GM12878 (cell line): ENCODE results near the gene PRRC1. TPM values are rescaled to one million over a fixed set of nuclear protein-coding genes. Genes with fewer than 3 reads are reported as not detected.

Experiments used
- ATAC-seq: fragments of 200-7000 bp; cut with Tn5 transposase; 3 replicates; pipeline ENCODE4 v1.9.1; 2020; ENCODE audit warnings: mild to moderate bottlenecking, moderate library complexity
- BruUV-seq: library from RNA; stranded (reverse); fragments of 400-500 nt; replicated peaks from 2 replicates; lab custom pipeline; 2021; lab: Mats Ljungman, UMichigan
- CTCF ChIA-PET: fragments of 300-600 bp; sonication (Branson Sonifier 250); formaldehyde crosslinking; extraction: SDS; loops from one replicate; lab custom pipeline; 2021; ENCODE audit warnings: inconsistent platforms; lab: Yijun Ruan, JAX
- POLR2A ChIA-PET: fragments of 350-600 bp; formaldehyde crosslinking; extraction: SDS; loops from one replicate; lab custom pipeline; 2021; ENCODE audit warnings: inconsistent platforms; lab: Charles Lee
- RAD21 ChIA-PET: fragments of 300-600 bp; sonication (Branson Sonifier 250); formaldehyde crosslinking; loops from one replicate; lab custom pipeline; 2023; ENCODE audit warnings: antibody characterized with exemption; ENCODE audit not compliant: unreplicated experiment; lab: Charles Lee
- SMC1A ChIA-PET: fragments of 300-600 bp; sonication (Branson Sonifier 250); formaldehyde crosslinking; loops from one replicate; lab custom pipeline; 2023; ENCODE audit not compliant: unreplicated experiment, uncharacterized antibody; lab: Charles Lee
- DNase-seq: peaks from one replicate; pipeline ENCODE4 v3.0.0-alpha.2; 2011; ENCODE audit warnings: low read depth, low spot score
- FAIRE-seq: peaks from 3 replicates; lab custom pipeline; 2011; peaks lifted over from hg19 to GRCh38; lab: Jason Lieb, UNC
- H2AFZ ChIP-seq: 2 replicates; pipeline ENCODE4 v1.6.0; 2011; ENCODE audit warnings: low read depth, low read length, control low read depth; ENCODE audit not compliant: control insufficient read depth
- H3K27ac ChIP-seq: 2 replicates; pipeline ENCODE4 v1.5.1; 2011; ENCODE audit warnings: control low read depth; ENCODE audit not compliant: control insufficient read depth, insufficient read depth
- H3K27me3 ChIP-seq, 2 experiments: replicated peaks in 1 of 2; 2 replicates each; pipeline versions ENCODE4 v1.6.0 to v1.6.1; 2011; ENCODE audit warnings: low read length in 1 of 2; ENCODE audit not compliant: control insufficient read depth in 2 of 2, insufficient read depth in 2 of 2
- H3K36me3 ChIP-seq, 2 experiments: 2 replicates each; pipeline ENCODE4 v1.5.1; 2011; ENCODE audit warnings: low read length in 1 of 2; ENCODE audit not compliant: control insufficient read depth in 2 of 2, insufficient read depth in 2 of 2
- H3K4me1 ChIP-seq: 2 replicates; pipeline ENCODE4 v1.6.1; 2011; ENCODE audit warnings: mild to moderate bottlenecking, low read length, moderate library complexity, mixed read lengths; ENCODE audit not compliant: control insufficient read depth, insufficient read depth
- H3K4me2 ChIP-seq: 2 replicates; pipeline ENCODE4 v1.6.0; 2011; ENCODE audit warnings: control low read depth; ENCODE audit not compliant: control insufficient read depth, insufficient read depth
- H3K4me3 ChIP-seq: fragments of 200-600 bp; sonication (generic); 2 replicates; pipeline ENCODE4 v1.5.1; 2016
- H3K79me2 ChIP-seq: 2 replicates; pipeline ENCODE4 v1.6.0; 2011; ENCODE audit warnings: low read length; ENCODE audit not compliant: control insufficient read depth, insufficient read depth
- H3K9ac ChIP-seq: 2 replicates; pipeline ENCODE4 v1.8.0; 2011; ENCODE audit warnings: low read length, control low read depth, mixed read lengths; ENCODE audit not compliant: control insufficient read depth, insufficient read depth
- H3K9me3 ChIP-seq: replicated peaks from 3 replicates; pipeline ENCODE4 v1.5.1; 2011; ENCODE audit warnings: mild to moderate bottlenecking, low read length; ENCODE audit not compliant: control insufficient read depth, insufficient read depth
- H4K20me1 ChIP-seq: 2 replicates; pipeline ENCODE4 v1.6.0; 2011; ENCODE audit not compliant: control insufficient read depth, insufficient read depth
- E2F4 ChIP-seq: IDR thresholded peaks from 2 replicates; pipeline ENCODE4 v1.6.1; 2012; ENCODE audit warnings: low read depth, low read length, improper control_type of control experiment
- E4F1 ChIP-seq: fragments of 450-650 bp; IDR thresholded peaks from 2 replicates; pipeline ENCODE4 v1.6.1; 2018; ENCODE audit warnings: borderline replicate concordance, mild to moderate bottlenecking; ENCODE audit not compliant: partially characterized antibody
- MYB ChIP-seq: fragments of 150-350 bp; IDR thresholded peaks from 2 replicates; pipeline ENCODE4 v1.6.1; 2014; ENCODE audit warnings: mild to moderate bottlenecking, low read depth, low read length, borderline replicate concordance
- SP1 ChIP-seq: IDR thresholded peaks from one replicate; pipeline ENCODE4 v1.6.1; 2011; ENCODE audit warnings: low read depth, low read length
- ZNF207 ChIP-seq: fragments of 450-650 bp; IDR thresholded peaks from 2 replicates; pipeline ENCODE4 v1.6.1; 2014; ENCODE audit warnings: antibody characterized with exemption, mild to moderate bottlenecking, borderline replicate concordance
- ZNF217 ChIP-seq: fragments of 450-650 bp; IDR thresholded peaks from 2 replicates; pipeline ENCODE4 v1.6.1; 2017; ENCODE audit warnings: antibody characterized with exemption, mild to moderate bottlenecking
- WGBS: methylation state at CpG from one replicate; pipeline ENCODE4 v1.1.6; 2016; ENCODE audit warnings: low lambda C conversion rate; ENCODE audit not compliant: insufficient replicate concordance, insufficient coverage; ENCODE audit errors: missing lambda C conversion rate; 5-methylcytosine and 5-hydroxymethylcytosine counted together
- in situ Hi-C: fragments of 300-500 bp; cut with MboI; formaldehyde crosslinking; loops from 9 replicates; pipeline ENCODE4 v1.14.3; 2018; ENCODE audit warnings: mixed read lengths
- intact Hi-C: fragments of 100-400 bp; cut with micrococcal nuclease; formaldehyde crosslinking; loops from one replicate; pipeline ENCODE4 v1.14.2; 2022; ENCODE audit not compliant: unreplicated experiment
- polyA plus RNA-seq, 11 experiments: library from polyadenylated mRNA; depleted of rRNA in 4 of 11; unstranded in 6 of 11; stranded (reverse) in 5 of 11; fragments of >200 nt; fragmentation: Nextera tagmentation in 4 of 11; fragmentation: Illumina TruSeq in 1 of 11; extraction: Ambion mirVana in 4 of 11; extraction: Trizol in 1 of 11; gene quantifications; 1 replicate in 1 of 11; 2 replicates in 10 of 11; pipeline versions ENCODE4 v1.2.1 to v1.2.3, GENCODE V29; 2011 to 2016; ENCODE audit warnings: inconsistent platforms in 2 of 11, missing spikeins in 2 of 11, low read depth in 1 of 11
- total RNA-seq, 4 experiments: library from RNA; depleted of rRNA in 3 of 4; stranded (reverse); fragments of >200 nt in 3 of 4; fragmentation: Illumina TruSeq in 1 of 4; extraction: Trizol in 1 of 4; gene quantifications; 2 replicates each; pipeline versions ENCODE4 v1.2.1 to v1.2.3, GENCODE V29; 2013 to 2021
- TF ChIP-seq, protein P1 (sequence below): fragments of 450-650 bp; IDR thresholded peaks from 2 replicates; pipeline ENCODE4 v1.6.1; 2018; ENCODE audit warnings: mild to moderate bottlenecking, low read depth, moderate library complexity; ENCODE audit not compliant: partially characterized antibody
- TF ChIP-seq, protein P2 (sequence below): IDR thresholded peaks from 2 replicates; pipeline ENCODE4 v1.6.1; 2011; ENCODE audit warnings: mild to moderate bottlenecking, low read depth, low read length, moderate library complexity; ENCODE audit not compliant: insufficient replicate concordance

Gene PRRC1
- total and polyA plus RNA-seq, 10 of the 15 experiments (the other 5 are each of a cell fraction or from before 2014, with no cell fraction given): 19.0 to 54.5 (median 31.0) TPM

- TF ChIP-seq, protein P1, sequence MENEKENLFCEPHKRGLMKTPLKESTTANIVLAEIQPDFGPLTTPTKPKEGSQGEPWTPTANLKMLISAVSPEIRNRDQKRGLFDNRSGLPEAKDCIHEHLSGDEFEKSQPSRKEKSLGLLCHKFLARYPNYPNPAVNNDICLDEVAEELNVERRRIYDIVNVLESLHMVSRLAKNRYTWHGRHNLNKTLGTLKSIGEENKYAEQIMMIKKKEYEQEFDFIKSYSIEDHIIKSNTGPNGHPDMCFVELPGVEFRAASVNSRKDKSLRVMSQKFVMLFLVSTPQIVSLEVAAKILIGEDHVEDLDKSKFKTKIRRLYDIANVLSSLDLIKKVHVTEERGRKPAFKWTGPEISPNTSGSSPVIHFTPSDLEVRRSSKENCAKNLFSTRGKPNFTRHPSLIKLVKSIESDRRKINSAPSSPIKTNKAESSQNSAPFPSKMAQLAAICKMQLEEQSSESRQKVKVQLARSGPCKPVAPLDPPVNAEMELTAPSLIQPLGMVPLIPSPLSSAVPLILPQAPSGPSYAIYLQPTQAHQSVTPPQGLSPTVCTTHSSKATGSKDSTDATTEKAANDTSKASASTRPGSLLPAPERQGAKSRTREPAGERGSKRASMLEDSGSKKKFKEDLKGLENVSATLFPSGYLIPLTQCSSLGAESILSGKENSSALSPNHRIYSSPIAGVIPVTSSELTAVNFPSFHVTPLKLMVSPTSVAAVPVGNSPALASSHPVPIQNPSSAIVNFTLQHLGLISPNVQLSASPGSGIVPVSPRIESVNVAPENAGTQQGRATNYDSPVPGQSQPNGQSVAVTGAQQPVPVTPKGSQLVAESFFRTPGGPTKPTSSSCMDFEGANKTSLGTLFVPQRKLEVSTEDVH: no peak
- no peak for TF ChIP-seq ZNF217
- no peak for TF ChIP-seq E2F4
- no peak for TF ChIP-seq ZNF207
- no peak for TF ChIP-seq MYB
- no peak for TF ChIP-seq SP1
Observed at GRCh38 chr5:127599847-127600246, 82.4 kb downstream of the PRRC1 start (continued).

DNA sequence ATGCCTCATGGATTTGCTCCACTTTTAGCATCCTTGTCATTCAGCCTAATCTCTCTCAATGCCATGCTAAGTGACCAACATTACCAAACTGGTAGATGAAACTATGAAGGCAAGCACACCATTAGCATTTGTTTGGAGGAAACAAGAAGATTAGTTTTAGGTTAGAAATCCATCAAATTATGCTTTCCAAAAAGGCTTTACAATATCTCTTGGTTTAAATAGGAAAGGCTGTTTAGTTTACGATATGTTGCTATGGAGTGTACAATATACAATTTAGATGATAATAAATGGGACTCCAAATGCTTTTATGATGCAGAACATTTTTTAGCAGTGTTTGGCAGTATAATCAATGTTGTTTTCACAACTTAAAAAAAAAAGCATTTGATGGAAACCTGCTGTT is 83.7 kb downstream of the PRRC1 start:
- Histone ChIP-seq H2AFZ (no peak overlapping the region), H3K4me3 (no peak overlapping the region), H3K4me1 (no peaks in the 10 kb centered on the region), H3K9me3 (no peaks in the 10 kb centered on the region), H3K27ac (no peak overlapping the region), H4K20me1 (no peaks in the 10 kb centered on the region), H3K9ac (no peak overlapping the region), H3K36me3 (no peaks in the 10 kb centered on the region), H3K4me2 (no peak overlapping the region), H3K79me2 (no peaks in the 10 kb centered on the region), H3K27me3 (0 out of 4 replicates have a peak, but pooled peaks cover 0 to 3% of the 10 kb centered on the region in 2 experiments)
- RAD21 ChIA-PET: interaction anchor here (1.2 to 1.7 kb wide), 2 partner anchors 14 to 37 kb away, joined by 3 to 4 read pairs; no protein-coding TSS in a partner anchor
- TF ChIP-seq, protein P2, sequence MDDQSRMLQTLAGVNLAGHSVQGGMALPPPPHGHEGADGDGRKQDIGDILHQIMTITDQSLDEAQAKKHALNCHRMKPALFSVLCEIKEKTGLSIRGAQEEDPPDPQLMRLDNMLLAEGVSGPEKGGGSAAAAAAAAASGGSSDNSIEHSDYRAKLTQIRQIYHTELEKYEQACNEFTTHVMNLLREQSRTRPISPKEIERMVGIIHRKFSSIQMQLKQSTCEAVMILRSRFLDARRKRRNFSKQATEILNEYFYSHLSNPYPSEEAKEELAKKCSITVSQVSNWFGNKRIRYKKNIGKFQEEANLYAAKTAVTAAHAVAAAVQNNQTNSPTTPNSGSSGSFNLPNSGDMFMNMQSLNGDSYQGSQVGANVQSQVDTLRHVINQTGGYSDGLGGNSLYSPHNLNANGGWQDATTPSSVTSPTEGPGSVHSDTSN: no peak
- no peak for TF ChIP-seq E4F1
- in situ Hi-C loops (no loop called here), intact Hi-C loops (no loop called here)
- 95% methylated on average over 1 of the region's 1 CpG for whole genome bisulfite sequencing
- no peak for DNase-seq
- CTCF ChIA-PET: interaction anchor here (0.5 to 0.6 kb wide), 2 partner anchors 36 to 79 kb away, joined by 3 to 5 read pairs; no protein-coding TSS in a partner anchor
- SMC1A ChIA-PET: interaction anchor here (0.9 to 9.4 kb wide), 6 partner anchors 9 to 110 kb away, joined by 3 to 111 read pairs (median 4); no protein-coding TSS in a partner anchor
- no TSS peak for BruUV-seq
- no peak for FAIRE-seq
- POLR2A ChIA-PET: no interaction called here
- ATAC-seq: no peak
